AML-193 (cell line): Measurements from ENCODE around the gene VPS13D.
"Not testable (repeated sequence)": the region's sequence is repeated elsewhere in the genome, so short reads cannot be mapped to it uniquely, and the experiment has no call there.

ENCODE experiments used
- DNase-seq, 2 experiments: peaks; one replicate each; lab custom pipeline; 2025; lab: John Stamatoyannopoulos, UW

Gene VPS13D

GRCh38 chr1:12515234-12515633 is 285.4 kb downstream of the VPS13D start:
- DNase-seq: no peak

GRCh38 chr1:12516741-12517140 is 286.9 kb downstream of the VPS13D start:
- DNase-seq: no peak

DNA sequence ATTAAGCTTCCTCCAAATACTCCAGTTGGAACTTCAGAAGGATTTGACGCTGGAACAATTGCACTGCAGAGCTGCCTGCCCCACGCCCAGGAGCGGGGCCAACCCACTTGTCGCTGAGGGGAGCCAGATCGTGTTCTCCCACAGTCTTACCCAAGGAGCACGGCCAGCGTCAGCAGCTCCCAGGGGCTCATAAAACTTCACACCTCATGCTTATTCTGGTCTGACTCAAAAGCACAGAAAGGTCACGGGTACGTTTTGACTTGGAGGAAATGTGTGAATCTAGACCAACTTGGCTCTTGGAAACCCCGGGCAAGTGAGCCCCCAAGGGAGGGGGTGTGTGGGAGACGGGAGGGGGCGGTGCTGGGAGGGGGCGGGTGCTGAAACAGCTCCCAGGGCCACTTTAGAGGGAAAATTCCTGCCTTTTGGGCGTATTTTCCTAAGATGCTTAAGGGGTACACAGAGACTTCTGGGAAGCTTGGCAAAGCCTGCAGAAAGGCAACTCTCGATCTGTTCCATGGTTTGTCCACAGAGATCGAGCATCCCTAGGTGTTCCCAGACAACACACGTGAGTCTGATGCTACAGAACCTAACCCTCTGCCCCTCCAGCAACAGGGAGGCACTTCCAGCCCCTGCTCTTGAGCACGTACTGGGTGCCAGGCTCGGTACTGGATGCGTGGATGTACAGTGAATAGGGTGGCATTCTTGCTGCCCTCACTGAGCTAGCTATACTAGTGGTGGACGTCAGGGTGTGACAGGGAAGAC is 289.3 kb downstream of the VPS13D start:
- no peak for DNase-seq

DNA sequence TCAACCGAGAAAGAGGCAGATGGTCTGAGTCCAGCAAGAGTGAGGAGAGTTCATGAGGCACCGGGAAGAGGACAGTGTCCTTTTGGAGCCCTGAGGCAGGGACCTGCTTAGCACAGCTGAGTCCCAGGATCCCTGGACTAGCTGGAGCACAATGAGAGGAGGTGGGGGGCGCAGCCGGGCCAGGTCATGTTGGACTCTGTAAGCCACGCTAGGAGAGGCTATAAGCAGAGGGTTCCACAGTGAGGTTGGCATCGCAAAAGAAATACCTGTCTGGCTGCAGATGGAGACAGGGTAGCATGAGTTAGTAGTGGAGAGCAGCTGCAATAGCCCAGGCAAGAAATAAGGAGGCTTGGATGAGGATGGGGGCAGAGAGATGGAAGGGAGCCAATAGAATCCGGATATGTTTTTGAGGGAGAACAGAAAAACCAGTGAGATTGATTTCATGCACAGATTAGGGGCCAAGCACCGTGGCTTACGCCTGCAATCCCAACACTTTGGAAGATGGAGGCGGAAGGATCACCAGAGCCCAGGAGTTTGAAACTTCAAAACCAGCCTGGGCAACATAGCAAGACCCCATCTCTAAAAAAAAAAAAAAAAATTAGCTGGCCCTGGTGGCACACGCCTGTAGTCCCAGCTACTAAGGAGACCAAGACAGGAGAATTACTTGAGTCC is 290.0 kb downstream of the VPS13D start:
- DNase-seq: no peak

GRCh38 chr1:12521096-12521495 is 291.3 kb downstream of the VPS13D start:
- DNase-seq: no peak

- not testable (repeated sequence) for DNase-seq
Measured at GRCh38 chr1:12522780-12523179, 292.9 kb downstream of the VPS13D start.

- DNase-seq: no peak
Measured at GRCh38 chr1:12524266-12524665, 294.4 kb downstream of the VPS13D start.

GRCh38 chr1:12525311-12526181 is 295.7 kb downstream of the VPS13D start:
- DNase-seq: no peak

GRCh38 chr1:12527564-12527963 is 297.7 kb downstream of the VPS13D start:
- no peak for DNase-seq

- DNase-seq: no peak
Measured at GRCh38 chr1:12528021-12528852, 298.4 kb downstream of the VPS13D start.

DNA sequence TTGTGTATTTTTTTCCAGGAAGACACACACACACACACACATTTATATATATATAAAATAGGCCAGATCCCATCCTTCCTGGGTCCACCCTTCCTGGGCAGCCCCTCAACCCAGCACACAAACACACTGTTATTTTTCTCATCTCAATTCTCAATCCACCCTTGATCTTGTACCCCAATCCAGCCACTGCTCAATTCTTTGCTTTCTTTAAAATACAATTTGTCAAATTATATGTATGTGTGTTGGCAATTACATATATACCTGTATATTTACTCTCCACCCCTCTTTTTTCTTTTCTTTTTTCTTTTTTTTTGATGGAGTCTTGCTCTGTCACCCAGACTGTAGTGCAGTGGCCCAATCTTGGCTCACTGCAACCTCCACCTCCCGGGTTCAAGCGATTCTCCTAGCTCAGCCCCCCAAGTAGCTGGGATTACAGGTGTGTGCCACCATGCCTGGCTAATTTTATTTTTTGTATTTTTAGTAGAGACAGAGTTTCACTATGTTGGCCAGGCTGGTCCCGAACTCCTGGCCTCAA is 299.9 kb downstream of the VPS13D start:
- DNase-seq: no peak

- DNase-seq: no peak
Measured at GRCh38 chr1:12530462-12531178, 300.8 kb downstream of the VPS13D start.

DNA sequence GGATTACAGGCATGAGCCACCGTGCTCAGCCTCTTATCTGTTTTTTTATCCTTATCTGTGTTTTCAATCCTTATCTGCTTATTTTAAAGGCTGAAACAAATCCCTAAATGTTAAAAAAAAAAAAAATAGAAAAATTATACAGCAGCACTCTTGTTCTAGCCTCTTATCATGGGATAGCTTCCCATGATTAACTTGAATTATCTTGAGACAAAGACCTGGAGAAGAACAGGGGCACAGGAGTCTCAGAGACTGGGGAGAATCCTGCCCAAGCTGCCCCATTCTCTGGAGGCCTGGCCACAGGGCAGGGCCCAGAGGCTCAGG is 301.3 kb downstream of the VPS13D start:
- DNase-seq: no peak

GRCh38 chr1:12532405-12533315 is 302.8 kb downstream of the VPS13D start:
- DNase-seq: no peak

DNA sequence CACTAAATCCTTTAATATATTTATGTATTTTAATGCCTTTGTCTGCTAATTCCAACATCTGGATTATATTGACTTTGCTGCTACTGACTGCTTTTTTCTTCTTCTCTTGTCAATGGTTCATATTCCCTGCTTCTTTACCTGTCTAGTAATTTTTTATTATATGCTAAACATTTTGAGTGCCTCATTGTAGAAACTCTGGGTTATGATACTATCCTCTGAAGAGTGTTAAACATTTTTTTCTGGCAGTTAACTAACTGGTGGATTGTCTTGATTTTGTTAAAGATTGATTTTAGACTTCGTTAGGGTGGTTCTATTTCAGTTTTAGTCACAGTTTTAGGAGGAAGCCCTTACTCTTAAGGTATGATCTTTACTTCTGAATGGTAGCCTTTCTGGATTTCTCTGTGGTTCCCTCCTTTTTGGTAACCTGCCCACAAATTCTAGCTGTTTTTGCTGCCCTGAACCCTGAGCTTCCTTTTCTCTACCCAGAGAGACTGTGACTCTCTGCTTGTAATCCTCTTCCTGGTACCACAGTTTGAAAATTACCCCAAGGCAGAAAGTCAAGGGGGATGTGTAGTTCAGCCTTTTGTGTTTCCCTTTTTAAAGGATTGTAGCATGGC is 306.3 kb downstream of the VPS13D start:
- DNase-seq: no peak

GRCh38 chr1:12537294-12537693 is 307.5 kb downstream of the VPS13D start:
- DNase-seq: no peak

GRCh38 chr1:12537906-12538461 is 308.2 kb downstream of the VPS13D start:
- no peak for DNase-seq

DNA sequence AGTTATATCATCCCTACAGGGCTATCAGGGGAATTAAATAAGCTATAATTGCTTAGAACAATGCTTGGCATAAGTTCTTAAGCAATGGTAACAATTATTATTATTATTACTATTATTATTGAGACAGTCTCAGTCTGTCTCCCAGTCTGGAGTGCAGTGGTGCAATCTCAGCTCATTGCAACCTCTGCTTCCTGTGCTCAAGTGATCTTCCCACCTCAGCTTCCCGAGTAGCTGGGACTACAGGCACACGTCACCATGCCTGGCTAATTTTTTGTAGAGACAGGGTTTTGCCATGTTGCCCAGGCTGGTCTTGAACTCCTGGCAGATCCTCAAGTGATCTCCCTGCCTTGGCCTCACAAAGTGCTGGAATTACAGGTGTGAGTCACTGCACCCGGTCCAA is 308.7 kb downstream of the VPS13D start:
- not testable (repeated sequence) for DNase-seq

GRCh38 chr1:12539320-12539704 is 309.5 kb downstream of the VPS13D start:
- no peak for DNase-seq
